H1 (cell line): ENCODE data around the gene ELMO2. TPM values are rescaled to one million over a fixed set of nuclear protein-coding genes. Genes with fewer than 3 reads are reported as not detected.

ENCODE experiments used
- BACH1 ChIP-seq: IDR thresholded peaks from 2 replicates; pipeline ENCODE4 v1.6.1; 2012; ENCODE audit warnings: low read length, improper control_type of control experiment
- CBX5 ChIP-seq: fragments of 300-800, 300-1000 bp; sonication (generic); IDR thresholded peaks from 2 replicates; pipeline ENCODE4 v1.7.1; 2016; ENCODE audit warnings: antibody characterized with exemption, low read length, low read depth
- CTBP2 ChIP-seq: IDR thresholded peaks from 2 replicates; pipeline ENCODE4 v1.7.0; 2011; ENCODE audit warnings: borderline replicate concordance, mild to moderate bottlenecking, moderate library complexity, mixed read lengths, low read length; ENCODE audit not compliant: insufficient read depth, insufficient read length
- EP300 ChIP-seq, 2 experiments: IDR thresholded peaks; 1 replicate in 1 of 2; 2 replicates in 1 of 2; pipeline ENCODE4 v1.6.1; 2011 to 2012; ENCODE audit warnings: low read depth in 2 of 2, low read length in 2 of 2, mild to moderate bottlenecking in 2 of 2, borderline replicate concordance in 1 of 2, inconsistent platforms in 1 of 2, moderate library complexity in 1 of 2
- FOSL1 ChIP-seq: IDR thresholded peaks from 2 replicates; pipeline ENCODE4 v1.6.1; 2011; ENCODE audit warnings: mild to moderate bottlenecking, low read depth, low read length, moderate library complexity; ENCODE audit not compliant: insufficient read depth
- GABPA ChIP-seq: IDR thresholded peaks from 2 replicates; pipeline ENCODE4 v1.6.1; 2011; ENCODE audit warnings: mild to moderate bottlenecking, low read length, moderate library complexity, borderline replicate concordance; ENCODE audit not compliant: insufficient read depth
- KDM4A ChIP-seq: IDR thresholded peaks from one replicate; pipeline ENCODE4 v1.7.1; 2012; ENCODE audit warnings: low read depth, mild to moderate bottlenecking, moderate library complexity, low read length, inconsistent platforms; ENCODE audit not compliant: severe bottlenecking
- MAFK ChIP-seq: IDR thresholded peaks from 2 replicates; pipeline ENCODE4 v1.6.1; 2012; ENCODE audit warnings: low read depth, mild to moderate bottlenecking, improper control_type of control experiment, low read length
- NANOG ChIP-seq: IDR thresholded peaks from 2 replicates; pipeline ENCODE4 v1.6.1; 2011; ENCODE audit warnings: low read length, low read depth, mild to moderate bottlenecking, inconsistent platforms; ENCODE audit not compliant: insufficient read depth, poor library complexity, severe bottlenecking
- NRF1 ChIP-seq: IDR thresholded peaks from 2 replicates; pipeline ENCODE4 v1.6.1; 2011; ENCODE audit warnings: mild to moderate bottlenecking, low read depth, low read length, improper control_type of control experiment
- PHF8 ChIP-seq: fragments of 200-600 bp; sonication (generic); conservative IDR thresholded peaks from 2 replicates; pipeline ENCODE4 v1.7.1; 2012; ENCODE audit warnings: low read depth, mild to moderate bottlenecking, inconsistent platforms, low read length, moderate library complexity
- POU5F1 ChIP-seq: IDR thresholded peaks from 2 replicates; pipeline ENCODE4 v1.6.1; 2011; ENCODE audit warnings: low read depth, mild to moderate bottlenecking, low read length, moderate library complexity
- RBBP5 ChIP-seq: IDR thresholded peaks from 2 replicates; pipeline ENCODE4 v1.7.1; 2012; ENCODE audit warnings: low read depth, mild to moderate bottlenecking, inconsistent platforms, low read length, moderate library complexity, borderline replicate concordance
- RFX5 ChIP-seq: IDR thresholded peaks from 2 replicates; pipeline ENCODE4 v1.6.1; 2011; ENCODE audit warnings: low read depth, low read length, improper control_type of control experiment, borderline replicate concordance
- SIN3A ChIP-seq, 2 experiments: IDR thresholded peaks in 1 of 2; conservative IDR thresholded peaks in 1 of 2; 2 replicates each; pipeline ENCODE4 v1.6.1; 2011 to 2012; ENCODE audit warnings: low read length in 2 of 2, improper control_type of control experiment in 1 of 2, low read depth in 1 of 2, mild to moderate bottlenecking in 1 of 2
- SP1 ChIP-seq: IDR thresholded peaks from 2 replicates; pipeline ENCODE4 v1.6.1; 2011; ENCODE audit warnings: low read depth, low read length
- SP2 ChIP-seq: IDR thresholded peaks from 2 replicates; pipeline ENCODE4 v1.6.1; 2012; ENCODE audit warnings: mild to moderate bottlenecking, low read length, inconsistent platforms
- SP4 ChIP-seq: IDR thresholded peaks from 2 replicates; pipeline ENCODE4 v1.6.1; 2012; ENCODE audit warnings: low read length, inconsistent platforms
- SRF ChIP-seq: IDR thresholded peaks from 2 replicates; pipeline ENCODE4 v1.6.1; 2011; ENCODE audit warnings: mild to moderate bottlenecking, low read depth, low read length, moderate library complexity
- TAF7 ChIP-seq: optimal IDR thresholded peaks from 2 replicates; pipeline ENCODE3; 2011; ENCODE audit warnings: low read depth, mild to moderate bottlenecking, inconsistent platforms, low read length, moderate library complexity, borderline replicate concordance
- TCF12 ChIP-seq: IDR thresholded peaks from 2 replicates; pipeline ENCODE4 v1.6.1; 2011; ENCODE audit warnings: low read depth, mild to moderate bottlenecking, low read length
- ZNF274 ChIP-seq: IDR thresholded peaks from 2 replicates; pipeline ENCODE4 v1.7.0; 2012; ENCODE audit warnings: low read length, borderline replicate concordance; ENCODE audit errors: extremely low read depth
- polyA plus RNA-seq, 7 experiments: library from polyadenylated mRNA; depleted of rRNA in 3 of 7; stranded (reverse) in 5 of 7; unstranded in 2 of 7; fragments of >200 nt in 5 of 7; fragments of 200-250 nt in 2 of 7; gene quantifications; 1 replicate in 5 of 7; 2 replicates in 1 of 7; 4 replicates in 1 of 7; pipeline versions ENCODE4 v1.2.1 to v1.2.3, GENCODE V29; 2011 to 2013; ENCODE audit warnings: missing spikeins in 2 of 7, mixed read lengths in 2 of 7
- total RNA-seq: library from RNA; stranded (reverse); fragmentation: NEBNext Ultra II Directional; extraction: Animal tissue kit (Norgen Biotek cat#: 25700); gene quantifications from 2 replicates; pipeline ENCODE4 v1.2.1, GENCODE V29; 2021
- TF ChIP-seq, protein P1 (sequence below): IDR thresholded peaks from 2 replicates; pipeline ENCODE4 v1.6.1; 2012; ENCODE audit warnings: inconsistent platforms

ELMO2 gene
- total and polyA plus RNA-seq, 2 of the 8 experiments (the other 6 are each of a cell fraction or from before 2014, with no cell fraction given): 34.3 to 39.7 TPM

DNA sequence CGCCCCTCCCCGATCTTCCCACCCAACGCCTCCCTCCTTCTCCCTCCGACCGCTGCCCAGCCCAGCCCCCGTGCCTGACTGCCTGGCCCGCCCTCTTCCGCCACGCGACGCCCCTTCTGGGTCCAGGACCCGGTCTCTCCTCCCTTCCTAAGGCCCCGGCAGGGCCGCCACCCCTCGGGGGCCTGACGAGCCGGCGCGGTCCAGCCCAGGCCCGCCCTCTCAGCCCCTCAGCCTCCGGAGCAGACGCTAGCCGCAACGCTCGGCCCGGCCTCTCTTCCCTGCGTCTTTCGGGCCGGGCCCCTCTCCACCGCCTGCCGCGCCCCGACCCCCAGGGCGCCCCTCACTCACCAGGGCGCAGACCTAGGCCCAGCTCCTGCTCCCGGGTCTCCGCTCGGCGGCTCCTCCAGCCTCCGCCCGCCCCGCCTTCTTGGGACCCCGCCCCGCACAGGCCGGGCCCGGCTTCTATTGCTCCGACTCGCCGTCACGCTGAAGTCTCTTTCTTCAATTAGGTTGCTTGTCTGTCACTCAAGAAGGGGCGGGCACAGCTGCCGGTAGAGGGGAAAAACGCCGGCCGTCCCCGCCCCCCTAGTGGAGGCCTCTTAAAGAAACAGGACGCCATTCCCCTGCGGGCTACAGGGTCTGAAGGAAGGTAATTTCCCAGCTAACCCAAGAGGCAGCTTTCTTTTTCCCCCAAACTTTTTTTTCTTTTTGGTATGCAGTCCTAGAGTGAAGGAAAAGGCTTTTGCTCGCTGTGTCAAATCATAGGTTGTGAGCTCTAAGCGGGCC is at the start of gene ELMO2 (continued):
- TF ChIP-seq NRF1: no peak
- TF ChIP-seq CTBP2: peak; percentile 18
- TF ChIP-seq ZNF274: no peak
- TF ChIP-seq, protein P1, sequence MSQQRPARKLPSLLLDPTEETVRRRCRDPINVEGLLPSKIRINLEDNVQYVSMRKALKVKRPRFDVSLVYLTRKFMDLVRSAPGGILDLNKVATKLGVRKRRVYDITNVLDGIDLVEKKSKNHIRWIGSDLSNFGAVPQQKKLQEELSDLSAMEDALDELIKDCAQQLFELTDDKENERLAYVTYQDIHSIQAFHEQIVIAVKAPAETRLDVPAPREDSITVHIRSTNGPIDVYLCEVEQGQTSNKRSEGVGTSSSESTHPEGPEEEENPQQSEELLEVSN: 0 out of 2 replicates have a peak, but pooled peaks have one; percentile 20
- peak; percentile 89; the same call in 1 of the 2 replicates for TF ChIP-seq SP4
- TF ChIP-seq SP2: peak; percentile 71
- no peak for TF ChIP-seq GABPA
- no peak for TF ChIP-seq MAFK
- TF ChIP-seq RBBP5: peak; percentile 40; the same call in 1 of the 2 replicates
- peak; percentile 40 for TF ChIP-seq KDM4A
- no peak for TF ChIP-seq RFX5
- peak; percentile 38 for TF ChIP-seq TAF7
- no peak for TF ChIP-seq EP300 (IDR thresholded peaks at IDR 0.05; ENCODE audit: borderline replicate concordance in 1 of 2, low read depth in 2 of 2, low read length in 2 of 2)
- no peak for TF ChIP-seq CBX5
- TF ChIP-seq SIN3A (conservative IDR thresholded peaks at IDR 0.05 in 1 of 2, IDR thresholded peaks at IDR 0.05 in 1 of 2; ENCODE audit: low read depth in 1 of 2, low read length in 2 of 2): peak in 1 of 2 experiments; percentile 74; a peak in 3 of 4 replicates
- no peak for TF ChIP-seq BACH1
- no peak for TF ChIP-seq NANOG
- TF ChIP-seq POU5F1: no peak
- TF ChIP-seq TCF12: 0 out of 2 replicates have a peak, but pooled peaks have one; percentile 37
- no peak for TF ChIP-seq FOSL1
- TF ChIP-seq SRF: no peak
- peak; percentile 92 for TF ChIP-seq PHF8
- peak; percentile 96 for TF ChIP-seq SP1
